HG03280 (cell line): Measurements from ENCODE around the gene SF3B3.
"Not testable (repeated sequence)": the region's sequence is repeated elsewhere in the genome, so short reads cannot be mapped to it uniquely, and the experiment has no call there.

Experiments
- ATAC-seq: cut with Tn5 transposase; IDR thresholded peaks from one replicate; pipeline ENCODE4 v1.9.1; 2021; ENCODE audit warnings: mild to moderate bottlenecking, moderate library complexity; ENCODE audit not compliant: unreplicated experiment

The SF3B3 gene

DNA sequence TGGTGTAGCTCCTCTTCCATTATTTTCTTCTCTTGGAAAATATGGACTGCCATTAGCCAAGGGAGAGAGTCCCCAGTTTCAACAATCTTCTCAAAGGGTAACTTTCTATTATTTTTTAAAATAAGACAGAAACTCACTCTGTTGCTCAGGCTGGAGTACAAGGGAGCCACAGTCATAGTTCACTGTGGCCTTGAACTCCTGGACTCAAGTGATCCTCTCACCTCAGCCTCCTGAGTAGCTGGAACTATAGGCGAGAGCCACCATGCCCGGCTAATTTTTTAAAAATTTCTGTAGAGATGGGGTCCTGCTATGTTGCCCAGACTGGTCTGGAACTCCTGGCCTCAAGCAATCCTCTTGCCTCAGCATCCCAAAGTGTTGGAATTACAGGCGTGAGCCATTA, 13.4 kb upstream of the SF3B3 start:
- no peak for ATAC-seq

DNA sequence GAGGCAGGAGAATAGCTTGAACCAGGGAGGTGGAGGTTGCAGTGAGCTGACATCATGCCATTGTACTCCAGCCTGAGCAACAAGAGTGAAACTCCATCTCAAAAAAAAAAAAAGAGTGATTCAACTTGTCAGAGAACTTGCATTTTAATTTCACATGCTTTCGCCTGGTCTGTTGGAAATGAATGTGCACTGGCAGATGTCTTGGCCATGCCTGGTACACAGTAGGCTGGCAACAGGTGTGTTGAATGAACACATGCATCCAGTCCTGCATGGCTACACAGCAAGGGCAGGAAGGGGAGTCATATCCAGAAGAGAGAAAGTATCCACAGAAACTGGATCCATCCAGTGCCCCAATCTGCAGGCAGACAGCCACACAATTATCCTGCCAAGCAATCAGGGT, 11.8 kb upstream of the SF3B3 start:
- ATAC-seq, result no peak

DNA sequence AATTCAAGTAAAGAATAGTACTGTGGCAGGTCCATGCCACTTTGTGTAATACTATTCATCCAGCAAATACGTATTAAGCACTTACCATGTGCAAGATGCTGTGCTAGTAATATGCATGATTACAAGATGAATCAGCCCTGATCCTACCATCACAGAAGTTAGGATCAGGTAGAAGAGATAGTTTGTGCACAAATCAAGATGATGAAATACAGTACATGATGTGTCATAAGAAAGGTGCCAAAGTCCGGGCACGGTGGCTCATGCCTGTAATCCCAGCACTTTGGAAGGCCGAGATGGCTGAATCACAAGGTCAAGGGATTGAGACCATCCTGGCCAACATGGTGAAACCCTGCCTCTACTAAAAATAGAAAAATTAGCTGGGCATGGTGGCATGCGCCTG, 11.2 kb upstream of the SF3B3 start:
- no peak for ATAC-seq

DNA sequence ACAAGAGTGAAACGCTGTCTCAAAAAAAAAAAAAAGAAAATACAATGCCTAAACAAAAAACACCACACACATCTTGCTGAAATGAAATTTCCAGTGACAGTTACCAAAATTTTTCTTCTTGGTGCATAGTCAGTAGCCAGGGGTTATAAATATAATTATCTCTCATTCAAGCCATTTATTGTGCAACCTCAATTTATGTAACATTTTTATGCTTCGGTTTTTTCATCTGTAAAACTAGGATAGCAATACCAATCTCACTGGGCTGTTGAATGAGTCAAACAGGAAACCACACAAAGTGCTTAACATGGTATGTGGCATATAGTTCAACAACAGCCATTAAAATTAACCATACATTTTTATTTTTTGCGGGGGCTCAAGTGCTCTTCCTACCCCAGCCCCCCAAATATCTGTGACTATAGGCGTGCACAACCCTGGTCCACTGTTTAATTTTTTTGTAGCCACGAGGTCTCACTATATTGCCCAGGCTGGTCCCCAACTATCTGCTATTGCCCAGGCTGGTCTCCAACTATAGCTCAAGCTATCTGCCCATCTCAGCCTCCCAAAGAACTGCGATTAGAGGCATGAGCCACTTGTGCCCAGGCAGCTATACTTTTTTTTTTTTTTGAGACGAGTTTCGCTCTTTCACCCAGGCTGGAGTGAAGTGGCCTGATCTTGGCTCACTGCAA, 2.9 kb upstream of the SF3B3 start:
- ATAC-seq, result no peak

DNA sequence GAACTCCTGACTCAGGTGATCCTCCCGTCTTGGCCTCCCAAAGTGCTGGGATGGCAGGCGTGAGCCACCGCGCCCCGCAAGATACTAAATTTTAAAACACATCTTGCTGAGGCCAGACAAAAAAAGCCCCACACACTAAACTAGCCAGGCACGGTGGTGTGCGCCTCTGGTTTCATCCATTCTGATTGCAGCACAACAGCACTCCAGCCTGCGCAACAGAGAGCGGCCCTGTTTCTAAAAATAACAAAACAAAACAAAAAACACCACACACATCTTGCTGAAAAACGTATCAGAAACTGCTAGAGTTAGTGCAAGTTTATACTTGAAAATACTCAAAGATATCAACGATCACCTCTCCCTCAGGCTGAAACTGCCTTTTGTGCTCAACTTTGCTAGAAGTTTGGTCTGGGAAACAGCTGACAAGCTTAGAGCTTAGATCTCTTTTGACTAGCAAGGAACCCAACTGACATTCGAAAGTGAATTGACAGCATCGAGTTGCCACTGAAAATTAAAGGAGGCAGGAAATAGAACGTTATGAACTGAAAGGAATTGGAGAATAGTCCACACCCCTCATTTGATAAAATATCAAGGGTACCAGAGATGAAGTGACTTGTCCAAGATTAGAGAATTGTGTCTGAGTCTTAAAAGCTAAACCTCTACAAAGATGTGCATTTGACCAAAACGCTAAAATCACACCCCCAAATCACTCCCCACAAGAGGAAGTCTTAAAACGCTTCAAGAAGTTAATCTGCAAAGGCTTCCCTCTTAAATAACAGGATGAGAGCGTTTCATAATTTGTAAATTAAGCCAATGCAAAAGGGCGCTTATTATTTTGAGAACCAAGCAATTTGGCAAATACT, 1.2 kb upstream of the SF3B3 start:
- ATAC-seq, result no peak

DNA sequence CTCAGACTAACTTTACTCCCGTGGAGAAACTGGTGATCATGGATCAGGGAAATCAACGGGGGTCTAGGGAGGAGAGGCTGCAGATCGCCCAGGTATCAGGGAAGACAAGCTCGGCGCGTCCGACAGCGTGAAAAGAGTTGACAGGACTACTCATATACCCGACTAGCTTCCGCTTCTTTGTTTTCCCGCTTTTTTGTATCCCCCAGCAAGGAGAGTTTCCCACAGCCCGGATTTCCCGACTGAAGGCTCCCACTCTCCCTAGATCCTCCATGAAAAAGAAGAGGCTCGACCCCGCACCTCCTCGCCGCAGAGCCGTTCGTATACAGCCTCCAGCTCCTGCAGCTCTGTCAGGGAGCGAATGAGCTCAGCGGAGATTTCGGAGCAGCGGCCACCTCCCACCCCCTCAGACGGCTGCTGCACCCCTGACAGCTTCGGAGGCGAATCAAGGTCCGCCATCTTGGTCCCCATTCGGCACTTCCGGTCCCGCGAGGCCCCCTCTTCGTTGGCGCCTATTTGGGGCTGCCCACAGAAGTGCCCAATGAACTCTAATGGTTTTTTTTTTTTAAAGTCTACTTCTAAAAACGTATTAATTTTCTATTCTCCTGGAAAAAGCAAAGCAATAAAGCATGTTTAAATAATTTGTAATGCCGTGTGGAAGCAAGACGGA, 407 bp upstream of the SF3B3 start, which contains the start of gene COG4:
Gene COG4, minus strand, starts transcription at position 479 of the 667 bp plus-strand sequence. Its CDS starts 11 bp downstream, at position 468.
- ATAC-seq, result peak; percentile 63

DNA sequence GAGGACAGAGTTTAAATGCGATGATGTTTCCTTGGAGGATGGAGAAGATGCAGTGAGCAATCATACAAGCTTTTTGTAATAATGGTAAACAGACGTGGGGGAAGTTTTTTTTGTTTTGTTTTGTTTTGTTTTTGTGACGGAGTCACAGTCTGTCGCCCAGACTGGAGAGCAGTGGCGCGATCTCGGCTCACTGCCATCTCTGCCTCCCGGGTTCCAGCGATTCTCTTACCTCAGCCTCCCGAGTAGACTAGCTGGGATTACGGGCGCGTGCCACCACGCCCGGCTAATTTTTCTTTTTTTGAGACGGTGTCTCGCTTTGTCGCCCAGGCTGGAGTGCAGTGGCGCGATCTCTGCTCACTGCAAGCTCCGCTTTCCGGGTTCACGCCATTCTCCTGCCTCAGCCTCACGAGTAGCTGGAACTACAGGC, 796 bp downstream of the SF3B3 start:
- ATAC-seq, result peak; percentile 5

DNA sequence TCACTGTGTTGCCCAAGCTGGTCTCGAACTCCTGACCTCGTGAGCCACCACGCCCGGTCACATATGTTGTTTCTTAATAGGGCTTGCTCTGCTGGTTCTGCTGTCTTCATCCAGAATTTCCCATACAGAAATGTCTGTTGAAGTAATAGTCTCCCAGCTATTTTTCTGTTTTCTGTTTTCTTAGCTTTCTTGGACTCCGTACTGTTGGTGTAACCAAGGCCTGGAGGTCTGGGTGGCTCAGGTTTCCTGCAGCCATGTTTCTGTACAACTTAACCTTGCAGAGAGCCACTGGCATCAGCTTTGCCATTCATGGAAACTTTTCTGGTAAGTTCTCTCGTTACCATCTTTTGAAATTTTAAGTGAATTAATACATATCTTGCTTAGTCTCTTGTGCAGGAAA, 2.8 kb downstream of the SF3B3 start:
- ATAC-seq, result no peak

DNA sequence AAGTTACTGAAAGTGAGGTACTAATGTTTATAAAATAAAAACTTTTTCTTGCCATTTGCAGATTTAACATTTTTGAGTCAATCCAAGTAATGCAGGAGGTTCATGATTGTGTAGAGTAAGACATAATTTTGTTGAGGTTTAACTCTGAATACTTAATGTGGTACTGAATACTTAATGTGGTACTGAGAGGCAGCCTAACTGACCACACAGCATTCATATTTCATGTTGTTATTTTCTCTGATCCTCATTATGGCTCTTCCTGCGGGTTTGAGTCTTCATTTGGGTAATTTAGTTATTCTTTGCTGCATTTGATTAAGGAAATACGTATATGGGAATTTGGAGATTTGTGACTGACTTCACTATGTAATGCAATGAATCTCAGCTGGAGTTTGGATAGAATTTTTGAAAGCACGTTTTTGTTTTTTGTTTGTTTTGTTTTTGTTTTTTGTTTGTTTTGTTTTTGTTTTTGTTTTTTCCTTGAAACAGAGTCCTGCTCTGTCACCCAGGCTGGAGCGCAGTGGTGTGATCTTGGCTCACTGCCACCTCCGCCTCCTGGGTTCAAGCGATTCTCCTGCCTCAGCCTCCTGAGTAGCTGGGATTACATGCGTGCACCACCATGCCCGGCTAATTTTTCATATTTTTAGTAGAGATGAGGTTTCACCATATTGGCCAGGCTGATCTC, 3.8 kb downstream of the SF3B3 start:
- no peak for ATAC-seq

DNA sequence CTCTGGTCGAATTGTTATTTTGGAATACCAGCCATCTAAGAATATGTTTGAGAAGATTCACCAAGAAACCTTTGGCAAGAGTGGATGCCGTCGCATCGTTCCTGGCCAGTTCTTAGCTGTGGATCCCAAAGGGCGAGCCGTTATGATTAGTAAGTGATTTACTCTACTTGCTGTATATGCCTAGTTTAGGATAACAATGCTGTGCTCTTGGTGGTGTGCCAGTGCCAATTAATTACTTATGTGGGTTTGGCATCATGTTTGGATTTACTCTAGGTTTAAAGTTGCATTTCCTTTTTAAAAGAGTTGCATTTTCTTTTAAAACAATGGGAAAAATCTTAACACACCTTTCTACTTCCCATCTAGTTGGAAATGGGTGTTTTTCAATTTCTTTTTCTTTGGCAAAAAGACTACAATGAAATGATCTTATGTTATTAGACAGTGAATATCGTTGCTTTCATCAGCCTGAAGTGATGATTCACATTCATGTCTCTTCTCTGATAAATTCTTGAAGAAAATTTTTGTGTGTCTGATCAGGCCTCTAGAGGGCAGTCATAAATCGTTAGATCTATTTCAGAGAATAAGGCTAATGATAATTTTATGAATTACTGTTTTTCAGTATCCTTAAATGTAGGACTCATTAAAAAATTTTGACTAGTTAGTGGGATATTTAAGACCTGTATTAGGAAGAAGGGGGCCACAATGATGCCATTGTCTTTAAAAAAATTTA, 5.6 kb downstream of the SF3B3 start:
- no peak for ATAC-seq

DNA sequence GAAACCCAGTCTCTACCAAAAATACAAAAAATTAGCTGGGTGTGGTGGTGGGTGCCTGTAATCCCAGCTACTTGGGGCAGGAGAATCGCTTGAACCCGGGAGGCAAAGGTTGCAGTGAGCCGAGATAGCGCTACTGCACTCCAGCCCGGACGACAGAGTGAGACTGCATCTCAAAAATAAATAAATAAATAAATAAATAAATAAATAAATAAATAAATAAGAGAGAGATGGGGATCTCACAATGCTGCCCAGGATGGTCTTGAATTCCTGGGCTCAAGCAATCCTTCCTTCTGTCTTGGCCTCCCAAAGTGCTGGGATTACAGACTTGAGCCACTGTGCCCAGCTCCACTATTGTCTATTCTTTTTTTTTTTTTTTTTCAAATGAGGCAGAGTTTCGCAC, 6.3 kb downstream of the SF3B3 start:
- ATAC-seq, result not testable (repeated sequence)

DNA sequence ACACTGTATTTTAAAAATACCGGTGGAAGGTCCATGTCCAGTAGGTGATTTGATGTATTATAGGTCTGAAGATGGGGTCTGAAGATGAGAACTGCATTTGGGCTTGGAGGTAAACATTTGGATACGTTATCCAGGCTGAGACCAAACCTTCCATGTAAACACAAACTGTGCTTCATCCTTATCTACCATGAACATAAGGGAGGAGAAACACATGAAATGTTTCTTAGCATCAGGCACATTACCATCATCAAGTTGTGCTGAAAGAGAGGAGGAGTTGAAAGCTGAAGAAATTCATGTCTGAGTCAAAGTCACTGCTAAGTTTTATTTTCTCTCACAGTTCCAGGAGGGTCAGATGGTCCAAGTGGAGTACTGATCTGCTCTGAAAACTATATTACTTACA, 11.4 kb downstream of the SF3B3 start:
- ATAC-seq, result no peak

DNA sequence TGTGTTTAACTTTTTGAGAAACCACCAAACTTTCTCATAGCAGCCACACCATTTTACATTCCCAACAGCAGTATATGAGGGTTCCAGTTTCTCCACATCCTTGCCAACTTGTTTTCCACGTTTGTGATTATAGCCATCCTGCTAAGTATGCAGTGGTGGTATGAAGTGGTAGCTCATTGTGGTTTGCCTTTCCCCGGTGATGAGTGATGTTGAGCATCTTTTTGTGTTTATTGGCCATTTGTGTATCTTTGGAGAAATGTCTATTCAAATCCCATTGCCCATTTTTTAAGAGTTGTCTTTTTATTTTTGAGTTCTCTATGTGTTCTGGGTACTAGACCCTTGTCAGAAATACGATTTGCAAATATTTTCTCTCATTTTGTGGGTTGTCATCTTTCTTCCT, 17.4 kb downstream of the SF3B3 start:
- ATAC-seq, result no peak

DNA sequence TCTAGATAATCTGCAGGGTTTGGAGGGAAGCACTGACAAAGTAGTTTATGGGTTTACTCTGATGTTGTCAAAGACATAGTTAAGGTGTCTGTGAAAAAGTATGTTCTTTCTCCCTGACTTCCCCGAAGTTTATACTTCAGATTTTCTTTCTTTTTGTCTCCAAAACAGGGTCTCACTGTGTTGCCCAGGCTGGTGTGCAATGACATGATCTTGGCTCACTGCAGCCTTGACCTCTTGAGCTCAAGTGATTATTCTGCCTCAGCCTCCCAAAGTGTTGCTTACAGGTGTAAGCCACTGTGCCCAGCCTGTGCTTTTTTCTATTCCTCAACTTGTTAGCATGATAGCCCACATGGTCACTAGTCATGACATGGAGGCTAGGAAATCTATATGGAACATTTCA, 20.9 kb downstream of the SF3B3 start:
- no peak for ATAC-seq

DNA sequence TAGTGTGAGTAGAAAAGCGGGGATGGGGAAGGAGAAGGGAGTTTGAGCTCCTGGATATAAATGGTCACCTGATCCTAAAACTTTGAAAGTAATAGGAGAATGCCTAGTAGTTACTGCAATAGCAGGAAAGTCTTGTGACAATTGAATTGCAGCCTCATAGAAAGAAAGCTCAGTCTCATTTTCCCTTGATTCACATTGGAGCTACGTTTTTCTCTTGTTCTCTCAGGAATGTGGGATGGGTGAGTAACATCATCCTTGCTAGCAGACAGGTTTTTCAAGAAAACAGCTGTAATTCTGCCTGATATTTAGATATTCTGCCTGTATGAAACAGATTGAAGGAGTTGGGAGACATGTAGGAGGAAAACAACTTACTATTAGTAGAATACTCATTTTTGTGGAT, 25.3 kb downstream of the SF3B3 start:
- no peak for ATAC-seq

DNA sequence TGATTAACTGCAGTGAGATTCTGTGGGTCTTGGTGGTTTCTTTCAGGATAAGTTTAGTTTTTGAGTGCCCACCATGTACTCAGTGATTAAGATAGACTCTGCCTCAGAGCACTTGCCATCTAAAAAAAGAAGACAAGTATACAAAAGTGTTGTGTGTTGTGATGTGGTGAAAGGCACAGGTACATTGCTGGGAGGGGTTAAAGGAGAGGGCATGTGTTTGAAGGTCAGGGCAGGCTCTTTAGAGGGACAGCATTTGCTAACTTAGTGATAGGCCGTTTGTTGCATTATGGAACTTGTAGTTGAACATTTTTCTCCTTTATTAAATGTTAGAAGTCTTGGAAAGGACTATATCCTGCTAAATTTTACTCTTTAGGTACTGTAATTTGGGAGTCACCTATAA, 26.5 kb downstream of the SF3B3 start:
- no peak for ATAC-seq

DNA sequence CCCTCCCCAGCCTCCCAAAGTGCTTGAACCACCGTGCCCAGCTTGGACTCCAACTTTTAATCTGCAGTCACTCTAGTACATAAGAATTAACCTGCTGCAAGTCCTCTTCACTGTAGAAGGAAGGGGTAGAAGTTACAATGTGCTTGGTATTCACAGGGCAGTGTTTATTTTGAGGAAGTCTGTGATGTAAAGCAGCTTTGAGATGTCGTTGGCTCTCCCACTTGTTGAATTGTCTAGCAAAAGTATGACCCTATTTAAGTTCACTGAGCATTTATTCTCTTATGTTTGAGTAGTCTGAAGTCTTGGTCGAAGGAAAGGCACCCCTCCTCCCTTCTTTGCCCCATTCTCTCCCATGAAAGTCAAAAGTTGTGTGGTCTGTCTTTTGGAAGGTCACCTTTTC, 28.2 kb downstream of the SF3B3 start:
- no peak for ATAC-seq

DNA sequence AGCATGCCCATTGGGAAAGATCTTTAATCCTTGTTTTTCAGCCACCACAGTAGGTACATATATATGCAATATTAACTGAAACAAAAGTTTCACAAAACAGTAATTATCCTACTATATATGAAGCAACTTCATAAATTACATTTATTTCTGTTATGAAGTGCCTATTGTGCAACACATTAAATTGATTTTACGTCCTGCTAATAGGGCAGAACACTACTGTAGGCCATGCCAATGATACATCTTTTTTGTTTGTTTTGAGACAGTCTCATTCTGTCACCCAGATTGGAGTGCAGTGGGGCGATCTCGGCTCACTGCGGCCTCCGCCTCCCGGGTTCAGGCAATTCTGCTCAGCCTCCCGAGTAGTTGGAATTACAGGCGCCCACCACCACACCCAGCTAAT, 29.1 kb downstream of the SF3B3 start:
- no peak for ATAC-seq

DNA sequence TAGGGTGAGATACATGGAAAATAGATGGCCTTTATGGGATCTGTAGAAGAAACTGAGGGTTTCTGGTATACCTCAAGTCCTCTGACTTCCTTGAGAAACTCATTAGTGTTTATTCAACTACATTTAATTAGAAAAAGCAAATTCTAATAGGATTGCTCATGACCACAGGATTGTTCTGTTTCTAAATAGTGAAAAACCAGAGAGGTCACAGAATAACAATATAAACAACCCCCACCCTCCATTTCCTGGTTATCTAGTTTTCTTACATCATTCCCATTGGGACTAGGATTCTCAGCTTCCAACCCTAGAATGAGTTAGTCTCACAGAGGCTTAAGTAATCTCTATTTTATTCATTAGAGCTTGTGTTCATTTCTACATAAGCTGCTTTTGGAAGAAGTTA, 30.0 kb downstream of the SF3B3 start:
- ATAC-seq, result no peak

DNA sequence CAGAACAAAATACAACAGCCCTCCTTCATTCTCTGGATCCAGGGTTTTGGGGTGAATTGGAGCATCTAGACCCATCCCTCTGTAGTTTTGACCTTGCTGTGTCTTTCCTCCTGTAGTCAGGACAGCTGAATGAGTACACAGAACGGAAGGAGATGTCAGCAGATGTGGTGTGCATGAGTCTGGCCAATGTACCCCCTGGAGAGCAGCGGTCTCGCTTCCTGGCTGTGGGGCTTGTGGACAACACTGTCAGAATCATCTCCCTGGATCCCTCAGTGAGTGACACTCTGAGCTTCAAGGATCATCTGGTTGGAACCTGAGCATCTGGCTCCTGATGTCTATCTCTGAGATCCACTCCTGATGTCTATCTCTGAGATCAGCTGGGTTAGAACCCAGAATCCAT, 32.4 kb downstream of the SF3B3 start:
- no peak for ATAC-seq

DNA sequence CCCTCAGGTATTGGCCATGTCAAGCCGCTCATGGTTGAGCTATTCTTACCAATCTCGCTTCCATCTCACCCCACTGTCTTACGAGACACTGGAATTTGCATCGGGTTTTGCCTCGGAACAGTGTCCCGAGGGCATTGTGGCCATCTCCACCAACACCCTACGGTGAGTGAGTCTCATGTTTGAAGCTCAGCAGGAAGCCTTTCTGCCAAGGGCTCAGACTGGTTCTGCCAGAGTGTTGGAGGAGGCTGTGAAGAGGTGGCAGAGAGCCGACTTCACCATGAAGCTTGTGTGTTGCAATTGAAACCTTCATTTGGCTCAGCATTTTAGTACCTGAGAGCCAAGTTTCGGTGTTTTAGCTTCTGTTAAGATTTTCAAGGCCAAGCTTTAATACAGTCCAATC, 38.0 kb downstream of the SF3B3 start:
- ATAC-seq, result no peak
